GM19035 (cell line): ENCODE results near the gene FBXO40.
A peak's percentile ranks its signal among the peaks of the same experiment; 100 is the strongest.
"Not testable (repeated sequence)": the region's sequence is repeated elsewhere in the genome, so short reads cannot be mapped to it uniquely, and the experiment has no call there.

Experiments used
- ATAC-seq: cut with Tn5 transposase; IDR thresholded peaks from one replicate; pipeline ENCODE4 v1.9.1; 2021; ENCODE audit not compliant: unreplicated experiment

FBXO40 gene

GRCh38 chr3:121592856-121593702 lies at the start of gene FBXO40:
Gene FBXO40 (plus strand): TSS chr3:121593379. CDS start chr3:121620576, 27,197 bp downstream.
- ATAC-seq, result peak; percentile 56

GRCh38 chr3:121545049-121545573 lies 48.1 kb upstream of the FBXO40 start:
- no peak for ATAC-seq

- ATAC-seq, result peak; percentile 83
Observed at GRCh38 chr3:121545574-121546455, 47.4 kb upstream of the FBXO40 start, which contains the start of gene POLQ. Gene POLQ (minus strand): TSS chr3:121545988. CDS start chr3:121545877, 111 bp downstream.

- no peak for ATAC-seq
Observed at GRCh38 chr3:121552379-121552778, 40.8 kb upstream of the FBXO40 start.

GRCh38 chr3:121552797-121553196 lies 40.4 kb upstream of the FBXO40 start:
- ATAC-seq, result no peak

- ATAC-seq, result no peak
Observed at GRCh38 chr3:121557426-121557934, 35.7 kb upstream of the FBXO40 start.

GRCh38 chr3:121562148-121562547 lies 31.0 kb upstream of the FBXO40 start:
- ATAC-seq, result no peak

- ATAC-seq, result no peak
Observed at GRCh38 chr3:121566773-121567172, 26.4 kb upstream of the FBXO40 start.

- no peak for ATAC-seq
Observed at GRCh38 chr3:121567649-121568048, 25.5 kb upstream of the FBXO40 start, which contains the start of gene ARGFX. Gene ARGFX (plus strand): TSS chr3:121567949. CDS start chr3:121570714, 2,765 bp downstream.

GRCh38 chr3:121574449-121574848 lies 18.7 kb upstream of the FBXO40 start:
- ATAC-seq, result no peak

GRCh38 chr3:121581691-121582090 lies 11.5 kb upstream of the FBXO40 start:
- ATAC-seq, result no peak

GRCh38 chr3:121584418-121584817 lies 8.8 kb upstream of the FBXO40 start:
- ATAC-seq, result no peak

GRCh38 chr3:121593806-121594205 lies 627 bp downstream of the FBXO40 start:
- peak; percentile 7 for ATAC-seq

GRCh38 chr3:121594850-121595249 lies 1.7 kb downstream of the FBXO40 start:
- ATAC-seq, result no peak

- ATAC-seq, result no peak
Observed at GRCh38 chr3:121595765-121596406, 2.7 kb downstream of the FBXO40 start.

- no peak for ATAC-seq
Observed at GRCh38 chr3:121598564-121598963, 5.4 kb downstream of the FBXO40 start.

GRCh38 chr3:121599900-121600299 lies 6.7 kb downstream of the FBXO40 start:
- not testable (repeated sequence) for ATAC-seq

GRCh38 chr3:121601212-121601812 lies 8.1 kb downstream of the FBXO40 start:
- ATAC-seq, result no peak

- no peak for ATAC-seq
Observed at GRCh38 chr3:121604759-121605158, 11.6 kb downstream of the FBXO40 start.

- ATAC-seq, result no peak
Observed at GRCh38 chr3:121606106-121606505, 12.9 kb downstream of the FBXO40 start.
